Body of pancreas (tissue), 4 donors: ENCODE measurements around the gene MRPS27. TPM values are rescaled to one million over a fixed set of nuclear protein-coding genes. Genes with fewer than 3 reads are reported as not detected.

ENCODE experiments used
- ATAC-seq: fragments of 150-250 bp; one replicate; pipeline ENCODE4 v1.9.1; 2016
- DNase-seq, 4 donors: peaks; one replicate each; pipeline ENCODE4 v3.0.0-alpha.2; 2019
- H3K27ac ChIP-seq, 4 donors: fragments of 200-600 bp; sonication (generic); 1 replicate in 3 of 4; 2 replicates in 1 of 4; pipeline versions ENCODE4 v1.5.1 to v1.6.1; 2016 to 2019; ENCODE audit warnings: mild to moderate bottlenecking in 1 of 4, mixed read lengths in 1 of 4, moderate library complexity in 1 of 4
- H3K27me3 ChIP-seq, 2 donors: fragments of 200-600 bp; sonication (generic); one replicate each; pipeline ENCODE4 v1.6.0; 2016; ENCODE audit warnings: mild to moderate bottlenecking in 1 of 2
- H3K36me3 ChIP-seq, 2 donors: fragments of 200-600 bp; sonication (generic); replicated peaks in 1 of 2; 2 replicates each; pipeline ENCODE4 v1.5.1; 2016; ENCODE audit warnings: low read depth in 2 of 2; ENCODE audit not compliant: insufficient read depth in 1 of 2
- H3K4me1 ChIP-seq: fragments of 200-600 bp; sonication (generic); one replicate; pipeline ENCODE4 v1.6.0; 2016
- H3K4me3 ChIP-seq, 2 donors: fragments of 200-600 bp; sonication (generic); 1 replicate in 1 of 2; 2 replicates in 1 of 2; pipeline ENCODE4 v1.5.1; 2016 to 2019
- H3K9me3 ChIP-seq, 3 donors: fragments of 200-600 bp; sonication (generic); 1 replicate in 2 of 3; 2 replicates in 1 of 3; pipeline ENCODE4 v1.5.1; 2016
- CTCF ChIP-seq, 7 experiments: fragments of 450-650 bp in 4 of 7; fragments of 200-600 bp in 3 of 7; sonication (generic) in 3 of 7; IDR thresholded peaks; one replicate each; pipeline ENCODE4 v1.5.1; 2016 to 2019; ENCODE audit warnings: antibody characterized with exemption in 7 of 7
- POLR2A ChIP-seq, 3 donors: fragments of 450-650 bp; IDR thresholded peaks; one replicate each; pipeline ENCODE4 v1.6.1; 2016; ENCODE audit warnings: antibody characterized with exemption in 3 of 3, mild to moderate bottlenecking in 2 of 3
- WGBS, 2 donors: methylation state at CpG; one replicate each; pipeline ENCODE4 v1.1.5; 2017; 5-methylcytosine and 5-hydroxymethylcytosine counted together
- intact Hi-C: fragments of 100-400 bp; cut with DNase I; formaldehyde crosslinking; loops from one replicate; pipeline ENCODE4 v1.15.1; 2023
- total RNA-seq, 2 donors: library from RNA; depleted of rRNA; stranded (reverse); fragments of >200 nt; gene quantifications; one replicate each; pipeline ENCODE4 v1.1.0, GENCODE V29; 2016

MRPS27 gene
- total RNA-seq, 2 donors from 2014 or later = 25.4 to 52.7 TPM

DNA sequence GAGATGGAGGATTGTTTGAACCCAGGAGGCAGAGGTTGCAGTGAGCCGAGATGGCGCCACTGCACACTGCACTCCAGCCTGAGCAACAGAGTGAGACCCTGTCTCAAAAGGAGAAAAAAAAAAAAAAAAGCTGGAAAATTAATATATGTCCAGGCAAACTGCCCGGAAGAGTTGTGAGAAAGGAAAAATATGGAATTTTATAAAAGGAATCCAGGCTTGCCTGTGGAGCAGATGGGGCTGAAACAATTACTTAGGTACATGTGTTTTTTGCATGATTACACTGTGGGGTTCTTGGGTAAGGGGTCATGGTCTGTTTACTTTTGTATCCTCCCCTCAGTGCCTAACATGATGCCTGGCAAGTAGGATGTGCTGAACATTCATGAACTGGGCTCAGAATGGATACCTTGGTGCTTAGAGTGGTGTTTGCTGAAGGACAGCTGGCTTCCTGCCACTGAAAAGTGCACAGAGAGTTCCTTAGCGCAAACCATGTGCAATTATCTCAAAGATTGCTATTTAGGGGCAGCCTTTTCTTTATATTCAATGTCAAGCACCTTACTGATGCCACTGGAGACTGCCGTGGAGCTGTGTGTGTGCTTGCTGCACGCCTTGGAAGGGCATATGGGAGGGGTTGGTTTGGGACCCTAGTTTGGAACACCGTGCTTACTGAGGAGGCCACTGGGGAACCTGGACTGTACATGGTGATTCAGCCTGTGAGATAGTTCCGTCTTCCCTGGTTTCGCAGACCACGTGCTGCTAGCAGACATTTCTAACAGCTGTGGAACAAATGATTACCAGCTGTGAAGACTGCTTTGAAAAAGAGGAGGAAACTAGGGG lies 134.3 kb downstream of the MRPS27 start:
- peak in 1 of 4 donors; percentile 14 for DNase-seq
- H3K27ac ChIP-seq = no peak overlapping the region

GRCh38 chr5:72184408-72184807 lies 135.6 kb downstream of the MRPS27 start:
- no peak for DNase-seq
- H3K9me3 ChIP-seq = no peaks in the 10 kb centered on the region
- H3K4me3 ChIP-seq = no peak overlapping the region
- TF ChIP-seq POLR2A (IDR thresholded peaks at IDR 0.05) = no peak
- no peak for TF ChIP-seq CTCF (IDR thresholded peaks at IDR 0.05)
- no peaks in the 10 kb centered on the region for H3K36me3 ChIP-seq
- intact Hi-C loops = no loop called here
- ATAC-seq = no peak
- H3K27ac ChIP-seq = no peak overlapping the region
- H3K27me3 ChIP-seq = no peaks in the 10 kb centered on the region
- 82 to 85% methylated on average over 3 of the region's 3 CpGs for WGBS, 2 donors
- H3K4me1 ChIP-seq = no peaks in the 10 kb centered on the region

More for the DNA sequence above, 134.3 kb downstream of the MRPS27 start:
- H3K4me1 ChIP-seq = no peaks in the 10 kb centered on the region
- TF ChIP-seq CTCF (IDR thresholded peaks at IDR 0.05) = no peak
- TF ChIP-seq POLR2A (IDR thresholded peaks at IDR 0.05) = no peak
- no peak overlapping the region for H3K4me3 ChIP-seq
- intact Hi-C loops = no loop called here
- H3K9me3 ChIP-seq = no peaks in the 10 kb centered on the region
- H3K36me3 ChIP-seq = no peaks in the 10 kb centered on the region
- no peaks in the 10 kb centered on the region for H3K27me3 ChIP-seq
- no peak for ATAC-seq
- 76 to 83% methylated on average over 8 to 10 of the region's 10 CpGs for WGBS, 2 donors

- TF ChIP-seq CTCF (IDR thresholded peaks at IDR 0.05) (no peak), POLR2A (IDR thresholded peaks at IDR 0.05) (no peak)
- Histone ChIP-seq H3K36me3 (no peaks in the 10 kb centered on the region), H3K27me3 (no peaks in the 10 kb centered on the region), H3K4me1 (no peaks in the 10 kb centered on the region), H3K9me3 (no peaks in the 10 kb centered on the region), H3K27ac (no peak overlapping the region), H3K4me3 (no peak overlapping the region)
- intact Hi-C loops = no loop called here
- DNase-seq (no peak), ATAC-seq (no peak)
- WGBS, 2 donors = 68 to 76% methylated on average over 4 to 7 of the region's 7 CpGs
These were observed 136.9 kb downstream of the MRPS27 start for GRCh38 chr5:72183101-72183520.

- TF ChIP-seq CTCF (IDR thresholded peaks at IDR 0.05) (no peak), POLR2A (IDR thresholded peaks at IDR 0.05) (no peak)
- Histone ChIP-seq H3K4me1 (no peaks in the 10 kb centered on the region), H3K4me3 (no peak overlapping the region), H3K27me3 (no peaks in the 10 kb centered on the region), H3K27ac (no peak overlapping the region), H3K9me3 (no peaks in the 10 kb centered on the region), H3K36me3 (no peaks in the 10 kb centered on the region)
- intact Hi-C loops = no loop called here
- ATAC-seq (no peak), DNase-seq (no peak)
- 71 to 85% methylated on average over 6 to 7 of the region's 7 CpGs for WGBS, 2 donors
These were observed 137.4 kb downstream of the MRPS27 start for GRCh38 chr5:72182686-72183085.

- no peak overlapping the region for H3K27ac ChIP-seq
- no peaks in the 10 kb centered on the region for H3K36me3 ChIP-seq
- TF ChIP-seq CTCF (IDR thresholded peaks at IDR 0.05) (no peak), POLR2A (IDR thresholded peaks at IDR 0.05) (no peak)
- H3K27me3 ChIP-seq = no peaks in the 10 kb centered on the region
- no peaks in the 10 kb centered on the region for H3K4me1 ChIP-seq
- no peak for ATAC-seq
- 61 to 72% methylated on average over 4 of the region's 4 CpGs for WGBS, 2 donors
- H3K9me3 ChIP-seq = no peaks in the 10 kb centered on the region
- intact Hi-C loops = no loop called here
- no peak for DNase-seq
- H3K4me3 ChIP-seq = no peak overlapping the region
These were observed 139.1 kb downstream of the MRPS27 start for GRCh38 chr5:72180925-72181324.
